ENCODE measurements around the gene DMPK. TPM values are rescaled to one million over a fixed set of nuclear protein-coding genes. Genes with fewer than 3 reads are reported as not detected.
A peak's percentile ranks its signal among the peaks of the same experiment; 100 is the strongest.

DMPK gene
- total and polyA plus RNA-seq, 2 experiments from 2014 or later = 25.2 to 46.0 TPM

GRCh38 chr19:45758921-45759320, 23.4 kb downstream of the DMPK start:
- Histone ChIP-seq H2AFZ (no peak overlapping the region), H3K27ac (no peak overlapping the region), H3K4me2 (no peak overlapping the region), H3K79me2 (no peaks in the 10 kb centered on the region), H3K4me3 (no peak overlapping the region), H3K9me2 (replicated peaks; ENCODE audit: insufficient read depth) (no peaks in the 10 kb centered on the region), H3K4me1 (ENCODE audit: insufficient read depth) (peaks cover 3% of the 10 kb centered on the region), H3K27me3 (no peaks in the 10 kb centered on the region), H4K20me1 (ENCODE audit: insufficient read depth, poor library complexity, severe bottlenecking) (no peaks in the 10 kb centered on the region), H3K9me3 (ENCODE audit: low read depth) (no peaks in the 10 kb centered on the region), H3K36me3 (replicated peaks; ENCODE audit: insufficient read depth, low read depth) (no peaks in the 10 kb centered on the region)
- no peak for DNase-seq (ENCODE audit: low spot score)
- no peak for TF ChIP-seq CTCF (IDR thresholded peaks at IDR 0.05; ENCODE audit: poor library complexity)
- no peak for TF ChIP-seq EZH2 (IDR thresholded peaks at IDR 0.05; ENCODE audit: borderline replicate concordance)
- no peak for TF ChIP-seq EZH2phosphoT487 (IDR thresholded peaks at IDR 0.05; ENCODE audit: low read depth, severe bottlenecking, unreplicated experiment)
- WGBS (ENCODE audit: low lambda C conversion rate, missing lambda C conversion rate) = 90% methylated on average over 9 of the region's 9 CpGs

- TF ChIP-seq CTCF (IDR thresholded peaks at IDR 0.05; ENCODE audit: poor library complexity) (no peak), EZH2phosphoT487 (IDR thresholded peaks at IDR 0.05; ENCODE audit: low read depth, severe bottlenecking, unreplicated experiment) (no peak), EZH2 (IDR thresholded peaks at IDR 0.05; ENCODE audit: borderline replicate concordance) (no peak)
- no peak overlapping the region for H3K4me3 ChIP-seq
- H4K20me1 ChIP-seq (ENCODE audit: insufficient read depth, poor library complexity, severe bottlenecking) = no peaks in the 10 kb centered on the region
- H2AFZ ChIP-seq = no peak overlapping the region
- 75% methylated on average over 9 of the region's 9 CpGs for WGBS (ENCODE audit: low lambda C conversion rate, missing lambda C conversion rate)
- no peak overlapping the region for H3K27ac ChIP-seq
- H3K4me2 ChIP-seq = no peak overlapping the region
- no peaks in the 10 kb centered on the region for H3K9me2 ChIP-seq (replicated peaks; ENCODE audit: insufficient read depth)
- H3K9me3 ChIP-seq (ENCODE audit: low read depth) = no peaks in the 10 kb centered on the region
- no peaks in the 10 kb centered on the region for H3K27me3 ChIP-seq
- no peaks in the 10 kb centered on the region for H3K36me3 ChIP-seq (replicated peaks; ENCODE audit: insufficient read depth, low read depth)
- H3K79me2 ChIP-seq = no peaks in the 10 kb centered on the region
- no peaks in the 10 kb centered on the region for H3K4me1 ChIP-seq (ENCODE audit: insufficient read depth)
- DNase-seq (ENCODE audit: low spot score) = no peak
These were observed 24.6 kb downstream of the DMPK start for GRCh38 chr19:45757695-45758094.

GRCh38 chr19:45754323-45754722, 28.0 kb downstream of the DMPK start:
- Histone ChIP-seq H3K36me3 (replicated peaks; ENCODE audit: insufficient read depth, low read depth) (no peaks in the 10 kb centered on the region), H3K27me3 (no peaks in the 10 kb centered on the region), H3K9me2 (replicated peaks; ENCODE audit: insufficient read depth) (no peaks in the 10 kb centered on the region), H2AFZ (no peak overlapping the region), H3K4me2 (no peak overlapping the region), H4K20me1 (ENCODE audit: insufficient read depth, poor library complexity, severe bottlenecking) (no peaks in the 10 kb centered on the region), H3K9me3 (ENCODE audit: low read depth) (no peaks in the 10 kb centered on the region), H3K4me1 (ENCODE audit: insufficient read depth) (no peaks in the 10 kb centered on the region), H3K79me2 (no peaks in the 10 kb centered on the region), H3K4me3 (no peak overlapping the region), H3K27ac (no peak overlapping the region)
- no peak for DNase-seq (ENCODE audit: low spot score)
- no peak for TF ChIP-seq EZH2phosphoT487 (IDR thresholded peaks at IDR 0.05; ENCODE audit: low read depth, severe bottlenecking, unreplicated experiment)
- 96% methylated on average over 8 of the region's 8 CpGs for WGBS (ENCODE audit: low lambda C conversion rate, missing lambda C conversion rate)

GRCh38 chr19:45753548-45753947, 28.7 kb downstream of the DMPK start:
- Histone ChIP-seq H3K4me1 (ENCODE audit: insufficient read depth) (no peaks in the 10 kb centered on the region), H3K27ac (no peak overlapping the region), H3K27me3 (no peaks in the 10 kb centered on the region), H3K9me3 (ENCODE audit: low read depth) (no peaks in the 10 kb centered on the region), H3K9me2 (replicated peaks; ENCODE audit: insufficient read depth) (no peaks in the 10 kb centered on the region), H3K4me3 (no peak overlapping the region), H3K79me2 (no peaks in the 10 kb centered on the region), H3K4me2 (no peak overlapping the region), H4K20me1 (ENCODE audit: insufficient read depth, poor library complexity, severe bottlenecking) (no peaks in the 10 kb centered on the region), H2AFZ (no peak overlapping the region), H3K36me3 (replicated peaks; ENCODE audit: insufficient read depth, low read depth) (no peaks in the 10 kb centered on the region)
- 69% methylated on average over 6 of the region's 6 CpGs for WGBS (ENCODE audit: low lambda C conversion rate, missing lambda C conversion rate)
- TF ChIP-seq CTCF (IDR thresholded peaks at IDR 0.05; ENCODE audit: poor library complexity) (peak; percentile 7), EZH2phosphoT487 (IDR thresholded peaks at IDR 0.05; ENCODE audit: low read depth, severe bottlenecking, unreplicated experiment) (no peak)
- DNase-seq (ENCODE audit: low spot score) = no peak
